GM19452 (cell line): ENCODE results near the gene OCSTAMP.

Experiments used
- ATAC-seq: cut with Tn5 transposase; IDR thresholded peaks from one replicate; pipeline ENCODE4 v1.9.1; 2021; ENCODE audit not compliant: unreplicated experiment

Gene OCSTAMP

DNA sequence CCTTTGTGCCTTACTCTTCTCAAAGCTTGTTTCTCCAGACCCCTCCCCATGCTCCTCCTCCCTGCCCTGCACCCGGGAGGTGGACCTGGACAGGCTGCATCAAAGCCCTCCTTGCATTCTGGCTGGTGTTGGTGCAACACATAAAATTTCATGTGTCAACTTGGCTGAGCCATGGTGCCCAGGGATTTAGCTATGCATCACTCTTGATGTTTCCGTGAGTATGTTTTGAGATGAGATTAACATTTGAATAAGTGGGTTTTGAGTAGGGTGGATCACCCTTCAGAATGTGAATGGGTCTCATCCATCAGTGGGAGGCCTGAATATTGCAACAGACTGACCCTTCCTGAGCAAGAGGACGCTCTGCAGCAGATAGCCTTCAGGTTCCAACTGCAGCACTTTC lies 4.4 kb upstream of the OCSTAMP start:
- no peak for ATAC-seq

DNA sequence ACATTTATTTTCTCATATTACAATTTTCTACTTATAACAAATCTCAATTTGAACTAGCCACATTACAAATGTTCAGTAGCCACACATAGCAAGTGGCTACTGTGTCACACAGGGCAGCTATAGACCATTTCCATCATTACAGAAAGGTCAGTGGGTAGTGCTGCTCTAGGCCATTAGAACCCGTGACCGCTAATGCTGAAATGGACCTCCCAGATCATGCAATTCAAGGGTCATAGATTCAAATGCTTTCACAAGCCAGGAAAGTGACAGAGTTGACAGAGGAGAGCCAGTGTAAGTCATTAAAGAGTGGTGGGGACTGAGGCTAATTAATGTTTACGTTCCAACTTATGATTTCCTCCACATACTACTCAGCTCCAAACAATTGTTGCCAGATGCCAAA lies 3.5 kb upstream of the OCSTAMP start:
- ATAC-seq, result no peak

DNA sequence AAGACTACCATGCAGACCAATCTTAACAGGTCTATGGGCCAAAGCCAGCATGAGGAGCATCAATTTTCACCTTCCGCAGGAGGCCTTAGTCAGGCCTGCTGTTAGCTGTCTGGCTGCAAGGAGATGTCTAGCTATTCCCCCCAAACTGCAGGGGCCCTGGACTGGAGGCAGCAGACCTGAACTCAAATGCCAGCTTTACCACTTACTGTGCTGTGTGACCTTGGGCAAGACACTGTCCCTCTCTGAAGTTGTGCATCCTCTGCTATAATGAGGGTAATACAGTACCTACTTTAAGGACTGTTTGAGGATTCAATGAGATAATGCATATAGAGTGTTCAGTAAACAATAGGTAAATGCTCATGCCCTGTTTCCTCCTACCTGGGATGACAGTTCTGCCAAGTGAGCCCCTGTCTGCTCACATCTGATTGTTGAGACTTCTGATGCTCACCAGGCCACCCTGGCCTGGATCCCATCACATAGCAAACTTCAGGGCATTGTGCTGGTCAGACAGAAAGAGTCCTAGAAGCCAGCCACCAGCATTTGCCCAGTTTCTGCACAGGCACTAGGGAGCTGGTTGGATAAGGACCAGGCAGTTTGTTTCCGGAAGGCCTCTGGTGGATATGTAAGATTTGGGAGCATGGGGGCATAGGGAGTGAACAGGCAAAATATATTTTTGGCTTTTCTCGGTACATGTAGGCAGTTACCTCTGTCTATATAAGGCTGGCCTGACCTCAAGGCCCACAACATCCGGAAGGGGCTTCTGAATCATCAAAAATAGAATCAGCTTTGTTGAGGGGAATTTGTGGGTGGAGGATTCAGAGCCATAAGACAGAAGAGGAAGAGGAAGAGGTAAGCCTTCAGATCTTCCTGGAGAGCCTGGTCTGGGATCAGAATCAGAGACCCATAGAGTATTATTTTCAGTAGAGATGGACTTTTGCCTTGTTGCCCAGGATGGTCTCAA lies 2.3 kb upstream of the OCSTAMP start:
- peak; percentile 85 for ATAC-seq

DNA sequence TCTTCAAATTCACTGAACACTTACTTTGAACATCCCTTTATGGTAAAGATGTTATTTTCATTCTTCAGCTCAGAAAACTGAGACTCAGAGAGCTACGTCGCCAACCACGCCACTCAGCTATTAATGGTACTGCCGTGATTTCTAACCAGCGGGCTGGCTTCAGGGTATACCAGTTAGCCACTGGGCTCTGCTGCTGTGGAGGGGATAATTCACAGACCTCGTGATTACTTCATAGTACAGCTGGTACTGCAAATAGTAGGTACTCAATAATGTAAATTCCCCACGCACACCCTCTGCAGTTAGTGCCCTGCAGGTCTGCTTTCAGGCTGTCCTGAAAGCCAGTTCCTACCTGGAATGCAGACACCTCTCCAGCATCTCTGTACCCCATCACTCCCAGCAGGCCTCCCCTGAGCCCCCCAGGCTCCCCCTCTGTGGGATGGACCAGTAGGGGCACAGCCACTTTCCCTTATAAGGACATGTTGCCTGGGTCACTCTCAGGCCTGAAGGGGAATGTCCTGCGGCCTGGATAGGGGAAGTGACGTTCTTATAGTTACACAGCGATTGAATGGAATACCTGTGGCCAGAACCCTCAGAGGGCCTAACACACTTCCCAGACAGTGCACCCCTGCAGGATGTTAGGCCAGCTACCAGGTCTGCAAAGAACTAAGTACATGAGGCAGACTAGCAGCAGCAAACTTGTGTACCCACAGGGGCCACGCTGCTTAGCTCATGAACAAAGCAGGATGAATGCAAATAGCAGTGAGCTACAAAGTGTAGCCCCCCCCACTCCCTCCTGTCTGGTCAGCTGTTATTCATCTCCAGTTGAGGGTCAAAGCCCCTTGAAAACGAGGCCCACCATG lies 1.3 kb upstream of the OCSTAMP start:
- no peak for ATAC-seq

DNA sequence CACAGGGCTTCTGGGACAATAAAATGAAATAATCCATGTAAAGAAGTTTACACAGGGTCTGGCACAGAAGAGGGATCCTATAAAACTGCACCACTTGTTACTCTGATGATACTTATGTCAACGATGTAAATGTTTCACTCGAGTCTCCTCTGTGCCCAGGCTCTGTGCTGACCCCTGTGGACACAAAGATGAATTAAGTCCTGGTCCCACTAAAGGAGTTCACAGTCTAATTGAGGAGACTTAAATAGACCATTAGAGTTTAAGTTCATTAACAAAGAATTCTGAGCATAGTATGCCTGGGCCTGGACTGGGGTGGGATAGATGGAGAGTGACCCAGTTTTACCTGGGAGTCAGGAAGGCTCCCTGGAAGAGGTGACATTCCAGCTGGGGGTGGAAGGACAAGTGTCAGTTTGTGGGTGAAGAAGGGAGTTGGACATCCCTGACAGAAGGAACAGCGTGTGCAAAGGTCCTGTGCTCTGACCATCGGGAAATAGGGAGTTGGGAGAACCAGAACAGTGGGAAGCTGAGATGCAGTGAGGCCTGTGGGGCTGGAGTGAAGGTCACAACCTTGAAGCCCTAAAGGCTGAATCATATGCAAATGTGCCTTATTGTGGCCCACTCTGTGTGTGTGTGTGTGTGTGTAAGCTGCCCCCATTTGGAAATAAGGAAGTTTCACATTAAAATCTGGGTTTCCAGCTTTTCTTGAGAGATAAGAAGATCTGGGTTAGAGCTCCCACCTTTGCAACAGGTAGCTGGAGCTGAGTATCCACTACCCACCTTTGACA lies 1.1 kb downstream of the OCSTAMP start:
- no peak for ATAC-seq

DNA sequence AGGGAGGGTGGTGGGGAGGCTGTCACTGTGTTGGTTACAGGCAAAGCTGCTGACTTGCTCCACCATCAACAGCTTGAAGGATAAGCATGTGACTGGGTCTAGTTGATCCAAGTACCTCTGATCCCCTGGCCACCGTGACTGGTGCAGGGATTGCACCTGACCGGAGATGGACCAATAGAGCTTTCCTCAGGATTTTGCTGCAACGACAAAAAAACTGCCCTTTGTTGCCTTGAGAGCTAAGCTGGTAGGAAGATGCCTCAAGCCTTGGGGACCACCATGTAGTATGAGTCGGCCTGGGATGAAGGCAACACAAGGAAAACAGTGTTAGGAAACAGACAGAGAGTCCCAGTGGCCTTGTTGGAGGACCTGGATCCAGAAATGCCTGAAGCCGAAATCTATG lies 1.8 kb downstream of the OCSTAMP start:
- no peak for ATAC-seq

DNA sequence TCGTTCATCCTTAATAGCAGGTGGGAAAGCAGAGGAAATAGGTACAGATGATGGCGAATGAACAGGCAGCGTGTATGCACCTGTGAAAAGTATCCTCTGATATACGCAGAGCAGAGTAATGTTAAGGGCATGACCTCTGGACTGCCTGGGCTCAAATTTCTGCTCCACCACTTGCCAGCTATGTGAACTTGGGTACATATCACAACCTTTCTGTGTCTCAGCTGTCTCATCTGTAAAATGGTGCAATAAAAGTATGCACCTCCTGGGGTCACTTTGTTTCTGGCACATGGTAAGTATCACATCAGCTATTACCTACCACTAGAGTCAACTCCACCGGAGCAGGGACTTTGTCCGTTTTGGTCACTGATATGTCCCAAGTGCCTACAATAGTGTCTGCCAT lies 2.5 kb downstream of the OCSTAMP start:
- no peak for ATAC-seq

DNA sequence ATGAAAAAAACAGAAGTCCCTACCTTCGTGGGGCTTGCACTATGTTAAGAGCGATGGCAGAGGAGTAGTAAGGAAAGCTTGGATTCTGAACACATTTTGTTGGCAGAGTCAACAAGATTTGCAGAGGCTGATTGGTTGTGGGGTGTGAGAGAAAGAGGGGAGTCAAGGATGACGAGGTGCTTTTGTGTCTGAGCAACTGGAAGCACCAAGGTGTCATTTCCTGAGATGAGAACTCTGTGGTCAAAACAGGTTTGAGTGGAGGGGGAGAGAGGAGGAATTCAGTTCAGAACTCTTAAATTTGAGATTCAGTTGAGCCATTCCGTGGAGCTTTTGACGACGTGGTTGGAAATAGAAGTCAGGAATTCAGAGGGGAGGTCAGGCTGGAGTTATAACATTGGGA lies 3.5 kb downstream of the OCSTAMP start:
- ATAC-seq, result no peak

DNA sequence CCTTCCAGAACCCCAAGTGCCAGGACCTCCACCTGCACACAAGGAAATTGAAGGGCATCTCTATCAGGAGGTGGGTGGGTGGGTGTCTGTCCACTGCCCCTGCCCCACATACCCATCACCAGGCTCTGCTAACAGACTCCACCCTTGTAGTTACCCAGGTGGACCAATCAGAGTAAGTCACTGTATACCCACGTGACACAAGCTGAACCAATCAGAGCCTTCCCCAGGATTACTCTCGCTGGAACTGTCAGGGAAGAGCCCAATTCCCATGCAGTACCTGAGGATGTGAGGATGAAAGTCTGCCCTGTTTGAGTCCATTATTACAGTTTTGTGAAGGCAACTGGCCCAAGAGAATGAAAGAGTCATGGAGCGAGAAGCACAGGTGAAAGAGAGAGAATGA lies 4.2 kb downstream of the OCSTAMP start:
- ATAC-seq, result no peak

DNA sequence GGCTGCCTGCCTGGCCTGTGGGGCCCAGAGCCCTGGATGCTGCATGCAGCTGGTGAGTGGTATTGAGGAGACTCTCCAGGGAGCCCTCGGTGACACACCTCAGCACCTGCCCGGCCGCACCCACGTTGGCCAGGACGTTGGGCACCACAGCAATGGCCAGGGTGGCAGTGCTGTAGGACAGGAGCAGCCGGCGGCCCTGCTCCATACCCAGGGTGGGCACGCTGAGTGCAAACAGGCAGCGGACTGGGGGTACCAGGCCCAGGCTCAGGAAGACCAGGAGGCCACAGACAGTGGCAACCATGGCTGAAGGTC lies 4.7 kb downstream of the OCSTAMP start:
- ATAC-seq, result no peak

DNA sequence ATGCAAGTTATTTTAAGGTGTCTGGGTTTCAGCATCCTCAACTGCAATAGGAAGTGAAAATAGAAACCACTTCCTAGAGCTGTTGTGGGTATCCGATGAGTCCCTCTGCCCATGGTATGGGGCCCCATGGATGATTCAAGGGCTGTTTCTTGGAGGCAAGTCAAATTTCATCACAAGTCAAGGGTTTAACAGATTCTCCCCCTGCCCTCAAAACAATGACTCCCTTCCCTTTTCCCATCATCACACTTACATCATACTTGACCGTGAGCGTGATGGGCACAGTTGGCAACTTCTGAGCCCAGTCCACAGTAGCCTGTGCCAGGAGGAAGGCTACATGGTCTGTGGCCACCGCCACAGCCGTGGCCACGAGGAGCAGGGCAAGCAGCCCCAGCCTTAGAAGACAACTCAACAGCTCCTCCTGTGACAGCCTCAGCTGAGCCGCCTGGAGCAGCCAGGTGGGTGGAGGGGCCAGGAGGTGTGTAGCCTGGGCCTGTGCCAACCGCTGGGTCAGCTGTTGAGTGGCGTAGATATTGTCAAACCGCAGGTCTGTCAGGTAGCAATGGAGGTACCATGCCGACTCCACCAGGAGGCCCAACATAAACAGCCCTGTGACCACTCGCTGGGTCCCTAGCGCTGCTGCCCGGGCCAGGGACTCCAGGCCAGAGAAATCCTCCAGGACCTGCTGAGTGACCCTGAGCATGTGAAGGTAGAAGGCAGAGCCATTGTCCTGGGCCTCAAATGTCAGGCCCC lies 5.2 kb downstream of the OCSTAMP start:
- ATAC-seq, result no peak

DNA sequence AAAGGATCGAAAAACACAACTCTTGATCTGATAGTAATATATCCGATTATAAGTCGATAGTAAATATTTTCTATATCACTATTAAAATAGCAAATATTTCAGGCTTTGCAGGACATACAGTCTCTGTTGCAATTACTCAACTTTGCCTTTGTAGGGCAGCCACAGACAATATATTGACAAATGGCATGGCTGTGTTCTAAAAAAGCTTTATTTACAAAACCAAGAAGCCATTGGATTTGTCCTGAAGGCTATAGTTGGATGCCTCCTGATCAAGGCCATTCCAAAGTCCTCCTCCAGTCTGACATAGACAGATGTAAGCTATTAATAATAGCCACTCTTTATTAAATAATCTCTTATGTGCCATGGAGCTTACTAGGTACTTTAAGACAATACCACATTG lies 5.9 kb downstream of the OCSTAMP start:
- no peak for ATAC-seq

DNA sequence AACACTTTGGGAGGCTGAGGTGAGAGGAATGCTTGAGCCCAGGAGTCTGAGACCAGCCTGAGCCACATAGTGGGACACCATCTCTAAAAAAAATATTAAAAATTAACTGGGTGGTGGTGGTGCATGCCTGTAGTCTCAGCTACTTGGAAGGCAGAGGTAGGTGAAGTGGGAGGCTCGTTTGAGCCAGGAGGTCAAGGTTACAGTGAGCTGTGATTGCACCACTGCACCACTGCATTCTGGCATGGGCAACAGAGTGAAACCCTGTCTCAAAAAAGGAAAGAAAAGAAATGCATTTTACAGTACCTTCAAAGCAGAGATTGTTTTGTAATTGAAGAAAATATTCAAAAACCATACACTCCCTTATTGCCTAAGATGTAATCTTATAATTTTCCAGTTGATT lies 6.5 kb downstream of the OCSTAMP start:
- no peak for ATAC-seq

DNA sequence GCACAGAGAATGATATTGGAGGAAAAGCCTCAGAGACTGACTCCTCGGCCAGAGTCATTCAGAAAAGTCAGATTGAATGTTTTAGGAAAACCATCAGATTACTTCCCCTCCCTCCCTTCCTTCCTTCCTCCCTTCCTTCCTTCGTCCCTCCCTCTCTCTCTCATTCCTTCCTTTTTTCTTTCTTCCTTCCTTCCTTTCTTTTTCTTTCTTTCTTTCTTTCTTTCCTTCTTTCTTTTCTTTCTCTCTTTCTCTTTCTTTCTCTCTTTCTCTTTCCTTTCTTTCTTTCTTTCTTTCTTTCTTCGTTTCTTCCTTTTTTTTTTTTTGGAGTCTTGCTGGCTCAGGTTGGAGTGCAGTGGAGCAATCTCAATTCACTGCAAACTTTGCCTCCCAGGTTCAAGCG lies 7.4 kb downstream of the OCSTAMP start:
- ATAC-seq, result no peak

DNA sequence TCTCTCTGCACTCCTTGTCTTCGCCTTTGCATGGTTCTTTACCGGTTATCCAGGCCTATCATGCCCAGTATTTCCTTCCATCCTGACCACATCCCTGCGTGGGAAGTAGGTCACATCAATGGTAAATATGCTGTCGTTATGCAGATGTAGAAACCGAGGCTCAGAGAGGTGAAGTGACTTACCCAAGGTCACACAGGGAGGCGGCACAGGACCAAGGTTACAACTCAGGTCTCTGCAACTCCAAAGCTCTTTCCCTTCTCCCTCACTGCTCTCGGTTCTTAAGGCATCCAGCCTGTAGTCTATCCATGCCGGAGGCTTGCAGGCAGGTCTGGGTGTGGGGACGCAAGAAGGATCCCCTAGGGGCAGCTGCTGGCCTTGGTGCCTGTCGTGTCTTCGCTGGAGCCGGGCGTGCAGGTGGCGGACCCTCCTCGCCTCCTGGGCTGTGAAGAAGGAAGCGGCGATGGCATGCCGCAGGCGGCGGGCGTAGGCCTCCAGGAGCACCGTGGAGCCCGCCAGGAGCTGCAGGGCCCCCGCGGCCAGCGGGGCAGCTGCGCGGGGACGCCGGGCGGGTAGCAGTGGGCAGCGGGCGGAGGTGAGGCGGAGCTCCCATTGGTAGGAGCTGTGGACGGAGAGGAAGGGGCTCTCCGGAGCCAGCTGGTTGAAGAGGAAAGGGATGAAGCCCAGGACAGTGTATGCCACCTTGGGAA lies 9.1 kb downstream of the OCSTAMP start:
- ATAC-seq, result no peak

DNA sequence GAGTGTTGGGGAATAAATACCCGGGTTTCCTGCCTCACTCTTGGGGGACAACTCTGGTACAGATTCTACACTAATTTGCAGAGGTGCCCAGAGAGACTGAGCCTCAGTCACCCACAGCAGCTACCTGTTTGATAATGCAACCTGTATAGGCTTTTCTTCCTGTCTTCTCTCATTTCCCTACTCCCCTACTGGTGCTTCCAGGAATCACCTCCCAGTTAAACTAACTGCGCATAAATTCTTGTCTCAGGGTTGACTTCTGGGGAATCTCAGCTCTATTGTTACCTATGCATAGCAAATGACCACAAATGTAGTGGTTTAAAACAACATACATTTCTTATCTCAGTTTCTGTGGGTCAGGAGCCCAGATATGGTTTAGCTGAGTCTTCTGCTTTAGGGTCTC lies 11.3 kb downstream of the OCSTAMP start:
- no peak for ATAC-seq

DNA sequence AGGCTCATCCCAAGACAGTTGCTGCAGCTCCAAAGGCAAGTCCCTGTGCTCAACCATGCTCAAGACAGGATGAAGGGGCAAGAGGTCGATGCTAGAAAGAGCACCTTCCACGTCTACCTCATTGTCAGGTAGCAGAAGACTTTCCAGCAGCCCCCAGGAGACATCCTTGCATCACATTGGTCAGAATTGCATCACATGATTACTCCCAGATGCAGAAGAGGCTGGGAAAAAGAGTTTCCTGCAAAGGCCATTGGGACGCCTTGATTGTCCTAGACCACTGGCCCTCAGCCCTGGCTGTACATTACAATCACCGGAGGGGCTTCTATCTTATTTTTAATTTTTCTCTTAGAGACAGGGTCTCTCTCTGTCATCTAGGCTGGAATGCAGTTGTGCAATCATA lies 19.8 kb downstream of the OCSTAMP start:
- no peak for ATAC-seq

DNA sequence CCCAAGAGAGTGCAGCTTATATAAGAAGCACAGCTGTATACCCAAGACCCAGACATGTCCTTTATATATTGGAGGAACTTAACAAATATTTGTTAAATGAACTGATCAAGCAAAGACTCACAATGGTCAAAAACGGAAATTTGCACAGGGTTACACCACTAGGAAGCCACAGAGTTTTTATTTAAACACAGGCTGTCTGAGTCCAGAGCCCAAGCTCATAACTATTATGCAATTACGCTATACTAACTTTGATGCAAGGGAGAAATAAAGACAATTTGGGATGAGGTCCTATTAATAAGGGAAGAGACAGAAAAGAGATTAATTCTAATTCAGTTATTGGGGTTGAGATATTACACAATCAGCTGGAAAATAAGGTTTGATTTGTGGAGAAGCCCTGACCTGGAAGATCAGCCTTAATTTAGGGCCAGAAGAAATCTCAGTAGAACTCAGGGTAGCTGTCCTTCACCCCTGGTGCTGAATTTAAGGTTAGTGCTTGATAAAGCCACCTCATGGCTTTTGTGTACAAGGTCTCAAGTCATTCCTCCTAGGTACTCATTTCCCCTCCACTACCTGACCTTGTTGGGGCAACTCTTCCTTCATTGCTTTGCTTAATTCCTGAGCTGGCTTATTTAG lies 26.6 kb downstream of the OCSTAMP start:
- ATAC-seq, result no peak

DNA sequence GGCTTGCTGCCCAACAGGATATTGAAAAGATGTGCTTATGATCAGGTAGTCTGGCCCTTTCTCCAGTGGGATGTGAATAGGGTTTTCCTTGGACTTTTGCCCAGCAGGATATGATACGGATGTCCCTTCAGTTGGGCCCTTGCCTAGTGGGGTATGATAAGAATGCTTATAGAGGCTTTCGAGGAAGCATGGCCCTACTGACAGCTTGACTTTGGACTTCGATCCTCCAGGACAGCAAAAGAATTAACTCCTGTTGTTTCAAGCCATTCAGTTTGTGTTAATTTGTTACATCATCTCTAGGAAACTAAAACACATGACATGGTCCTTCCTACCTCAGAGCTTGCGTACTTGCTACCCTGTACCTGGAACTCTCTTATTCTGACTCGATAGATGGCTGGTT lies 27.3 kb downstream of the OCSTAMP start:
- no peak for ATAC-seq
